ENCODE measurements around the gene HAT1.
"Not testable (repeated sequence)": the region's sequence is repeated elsewhere in the genome, so short reads cannot be mapped to it uniquely, and the experiment has no call there.

The HAT1 gene

GRCh38 chr2:171968509-171968908, 46.2 kb downstream of the HAT1 start:
- no peak overlapping the region for H2AFZ ChIP-seq (ENCODE audit: low read depth, low read length)
- H3K79me2 ChIP-seq (ENCODE audit: insufficient read depth, low read length): peaks cover 10% of the 10 kb centered on the region
- no peak overlapping the region for H3K4me2 ChIP-seq (ENCODE audit: insufficient read depth, low read length)
- H3K4me1 ChIP-seq (ENCODE audit: insufficient read depth, low read length): peaks cover 16% of the 10 kb centered on the region
- ATAC-seq (ENCODE audit: insufficient read depth, low read depth) (no peak), DNase-seq (no peak)
- no peak overlapping the region for H3K4me3 ChIP-seq (ENCODE audit: low read depth in 1 of 2, low read length in 2 of 2)
- peaks cover 77% of the 10 kb centered on the region for H3K36me3 ChIP-seq (ENCODE audit: insufficient read depth, low read length)
- no peaks in the 10 kb centered on the region for H3K27me3 ChIP-seq (ENCODE audit: insufficient read depth, low read length, poor library complexity)
- no peak overlapping the region for H3K9ac ChIP-seq (ENCODE audit: low read depth, low read length)
- no peak overlapping the region for H3K27ac ChIP-seq (ENCODE audit: low read length)
- TF ChIP-seq CTCF (IDR thresholded peaks at IDR 0.05; ENCODE audit: borderline replicate concordance, extremely low read depth, low read length, poor library complexity, severe bottlenecking) (no peak), EZH2 (IDR thresholded peaks at IDR 0.05; ENCODE audit: borderline replicate concordance, low read depth, low read length, severe bottlenecking) (no peak)
- H4K20me1 ChIP-seq (ENCODE audit: insufficient read depth, low read length): peaks cover 6% of the 10 kb centered on the region; the same call in 1 of the 2 replicates
- no peaks in the 10 kb centered on the region for H3K9me3 ChIP-seq (ENCODE audit: insufficient read depth, low read length, severe bottlenecking)

- no peaks in the 10 kb centered on the region for H3K27me3 ChIP-seq (ENCODE audit: insufficient read depth, low read length, poor library complexity)
Observed at GRCh38 chr2:171972329-171972982, 50.2 kb downstream of the HAT1 start.

GRCh38 chr2:171979103-171979502, 56.8 kb downstream of the HAT1 start:
- no peaks in the 10 kb centered on the region for H4K20me1 ChIP-seq (ENCODE audit: insufficient read depth, low read length)
- H3K9ac ChIP-seq (ENCODE audit: low read depth, low read length): no peak overlapping the region
- no peak overlapping the region for H3K4me3 ChIP-seq (ENCODE audit: low read depth in 1 of 2, low read length in 2 of 2)
- no peak overlapping the region for H2AFZ ChIP-seq (ENCODE audit: low read depth, low read length)
- H3K79me2 ChIP-seq (ENCODE audit: insufficient read depth, low read length): no peaks in the 10 kb centered on the region
- no peak overlapping the region for H3K27ac ChIP-seq (ENCODE audit: low read length)
- DNase-seq: no peak
- no peak for TF ChIP-seq EZH2 (IDR thresholded peaks at IDR 0.05; ENCODE audit: borderline replicate concordance, low read depth, low read length, severe bottlenecking)
- TF ChIP-seq CTCF (IDR thresholded peaks at IDR 0.05; ENCODE audit: borderline replicate concordance, extremely low read depth, low read length, poor library complexity, severe bottlenecking): no peak
- H3K9me3 ChIP-seq (ENCODE audit: insufficient read depth, low read length, severe bottlenecking): no peaks in the 10 kb centered on the region
- H3K27me3 ChIP-seq (ENCODE audit: insufficient read depth, low read length, poor library complexity): no peaks in the 10 kb centered on the region
- peaks cover 73% of the 10 kb centered on the region for H3K36me3 ChIP-seq (ENCODE audit: insufficient read depth, low read length)
- no peaks in the 10 kb centered on the region for H3K4me1 ChIP-seq (ENCODE audit: insufficient read depth, low read length)
- no peak for ATAC-seq (ENCODE audit: insufficient read depth, low read depth)
- H3K4me2 ChIP-seq (ENCODE audit: insufficient read depth, low read length): no peak overlapping the region

More at GRCh38 chr2:171972329-171972982, 50.2 kb downstream of the HAT1 start:
- H3K27ac ChIP-seq (ENCODE audit: low read length): no peak overlapping the region; the same call in 1 of the 2 replicates
- no peak overlapping the region for H2AFZ ChIP-seq (ENCODE audit: low read depth, low read length)
- no peaks in the 10 kb centered on the region for H3K4me1 ChIP-seq (ENCODE audit: insufficient read depth, low read length)
- no peak overlapping the region for H3K4me3 ChIP-seq (ENCODE audit: low read depth in 1 of 2, low read length in 2 of 2)
- no peak for DNase-seq
- ATAC-seq (ENCODE audit: insufficient read depth, low read depth): no peak
- H3K79me2 ChIP-seq (ENCODE audit: insufficient read depth, low read length): no peaks in the 10 kb centered on the region
- no peak for TF ChIP-seq CTCF (IDR thresholded peaks at IDR 0.05; ENCODE audit: borderline replicate concordance, extremely low read depth, low read length, poor library complexity, severe bottlenecking)
- TF ChIP-seq EZH2 (IDR thresholded peaks at IDR 0.05; ENCODE audit: borderline replicate concordance, low read depth, low read length, severe bottlenecking): no peak
- no peaks in the 10 kb centered on the region for H3K9me3 ChIP-seq (ENCODE audit: insufficient read depth, low read length, severe bottlenecking)
- H3K4me2 ChIP-seq (ENCODE audit: insufficient read depth, low read length): no peak overlapping the region
- H3K36me3 ChIP-seq (ENCODE audit: insufficient read depth, low read length): peaks cover 71% of the 10 kb centered on the region
- no peak overlapping the region for H3K9ac ChIP-seq (ENCODE audit: low read depth, low read length)
- 0 out of 2 replicates have a peak, but pooled peaks cover 4% of the 10 kb centered on the region for H4K20me1 ChIP-seq (ENCODE audit: insufficient read depth, low read length)

GRCh38 chr2:171983924-171984323, 61.7 kb downstream of the HAT1 start:
- H3K9me3 ChIP-seq (ENCODE audit: insufficient read depth, low read length, severe bottlenecking); H4K20me1 ChIP-seq (ENCODE audit: insufficient read depth, low read length); H3K27ac ChIP-seq (ENCODE audit: low read length); DNase-seq; H2AFZ ChIP-seq (ENCODE audit: low read depth, low read length); H3K4me2 ChIP-seq (ENCODE audit: insufficient read depth, low read length); H3K27me3 ChIP-seq (ENCODE audit: insufficient read depth, low read length, poor library complexity); H3K4me1 ChIP-seq (ENCODE audit: insufficient read depth, low read length); H3K79me2 ChIP-seq (ENCODE audit: insufficient read depth, low read length); ATAC-seq (ENCODE audit: insufficient read depth, low read depth); H3K9ac ChIP-seq (ENCODE audit: low read depth, low read length); H3K4me3 ChIP-seq (ENCODE audit: low read depth in 1 of 2, low read length in 2 of 2): not testable (repeated sequence)
- peaks cover 59% of the 10 kb centered on the region for H3K36me3 ChIP-seq (ENCODE audit: insufficient read depth, low read length)
